NCI-H1105 treated with DMSO at 0.1 percent for 48 hours (cell line): ENCODE data around the gene LRRC37A.
"Not testable (repeated sequence)": the region's sequence is repeated elsewhere in the genome, so short reads cannot be mapped to it uniquely, and the experiment has no call there.

ENCODE experiments used
- DNase-seq: peaks from one replicate; lab custom pipeline; 2025; lab: John Stamatoyannopoulos, UW

Gene LRRC37A

GRCh38 chr17:46287587-46287986 lies 7.3 kb upstream of the LRRC37A start:
- DNase-seq: not testable (repeated sequence)

GRCh38 chr17:46290906-46291546 lies 3.9 kb upstream of the LRRC37A start:
- DNase-seq: not testable (repeated sequence)

- not testable (repeated sequence) for DNase-seq
These were observed 3.3 kb upstream of the LRRC37A start for GRCh38 chr17:46291618-46292017.

- DNase-seq: not testable (repeated sequence)
These were observed 46.3 kb downstream of the LRRC37A start for GRCh38 chr17:46341220-46341619.

GRCh38 chr17:46342131-46342530 lies 47.2 kb downstream of the LRRC37A start:
- DNase-seq: not testable (repeated sequence)

GRCh38 chr17:46348345-46348744 lies 53.4 kb downstream of the LRRC37A start:
- not testable (repeated sequence) for DNase-seq

- not testable (repeated sequence) for DNase-seq
These were observed 54.1 kb downstream of the LRRC37A start for GRCh38 chr17:46349060-46349459.

GRCh38 chr17:46353856-46354255 lies 58.9 kb downstream of the LRRC37A start:
- not testable (repeated sequence) for DNase-seq

GRCh38 chr17:46361145-46361735 lies 66.3 kb downstream of the LRRC37A start:
- not testable (repeated sequence) for DNase-seq

- DNase-seq: not testable (repeated sequence)
These were observed 66.8 kb downstream of the LRRC37A start, which contains the start of gene ARL17B for GRCh38 chr17:46361755-46362154. Gene ARL17B (minus strand): TSS chr17:46361766. CDS start chr17:46358397, 3,369 bp downstream.

GRCh38 chr17:46367520-46367919 lies 72.6 kb downstream of the LRRC37A start:
- DNase-seq: not testable (repeated sequence)

- DNase-seq: not testable (repeated sequence)
These were observed 77.6 kb downstream of the LRRC37A start for GRCh38 chr17:46372236-46373229.

GRCh38 chr17:46373418-46373817 lies 78.5 kb downstream of the LRRC37A start:
- DNase-seq: not testable (repeated sequence)

GRCh38 chr17:46383118-46383517 lies 88.2 kb downstream of the LRRC37A start:
- DNase-seq: not testable (repeated sequence)

- DNase-seq: not testable (repeated sequence)
These were observed 90.6 kb downstream of the LRRC37A start for GRCh38 chr17:46385491-46385890.
